Measurements from ENCODE around the gene AASDH. TPM values are rescaled to one million over a fixed set of nuclear protein-coding genes. Genes with fewer than 3 reads are reported as not detected.
A peak's percentile ranks its signal among the peaks of the same experiment; 100 is the strongest.

Gene AASDH
- total RNA-seq, 1 experiment from 2014 or later: 8.5 TPM

DNA sequence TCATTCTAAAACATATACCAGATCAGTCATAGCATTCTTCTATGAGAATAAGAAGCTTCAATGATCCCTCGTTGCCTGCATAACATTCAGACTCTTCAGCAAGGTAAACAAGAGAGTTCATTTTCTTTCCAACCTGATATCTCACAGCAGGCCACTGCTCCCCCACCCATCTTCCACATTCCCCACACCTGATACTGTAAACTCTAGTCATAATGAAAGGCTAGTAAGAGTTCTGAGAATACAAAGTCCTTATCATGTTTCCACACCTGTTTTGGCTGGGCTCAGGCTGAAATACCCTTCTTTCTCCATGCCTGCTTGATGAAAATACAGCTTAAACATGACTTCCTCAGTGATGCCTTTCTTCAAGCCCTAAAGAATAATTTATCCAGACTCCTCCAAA, 2.3 kb upstream of the AASDH start:
- Mint-ChIP-seq H3K4me1 (ENCODE audit: low read depth, unreplicated experiment) (peaks cover 30% of the 10 kb centered on the region), H3K27ac (ENCODE audit: unreplicated experiment) (peak overlapping the region; percentile 64), H3K4me3 (ENCODE audit: low read depth, unreplicated experiment) (no peak overlapping the region), H3K9me3 (ENCODE audit: low read depth, unreplicated experiment) (no peaks in the 10 kb centered on the region), H3K27me3 (ENCODE audit: unreplicated experiment) (no peaks in the 10 kb centered on the region), H3K36me3 (ENCODE audit: insufficient read depth, unreplicated experiment) (peaks cover 27% of the 10 kb centered on the region)
- intact Hi-C loops (cut with micrococcal nuclease; ENCODE audit: unreplicated experiment): no loop called here
- DNase-seq: no peak
- TF ChIP-seq, protein P1, sequence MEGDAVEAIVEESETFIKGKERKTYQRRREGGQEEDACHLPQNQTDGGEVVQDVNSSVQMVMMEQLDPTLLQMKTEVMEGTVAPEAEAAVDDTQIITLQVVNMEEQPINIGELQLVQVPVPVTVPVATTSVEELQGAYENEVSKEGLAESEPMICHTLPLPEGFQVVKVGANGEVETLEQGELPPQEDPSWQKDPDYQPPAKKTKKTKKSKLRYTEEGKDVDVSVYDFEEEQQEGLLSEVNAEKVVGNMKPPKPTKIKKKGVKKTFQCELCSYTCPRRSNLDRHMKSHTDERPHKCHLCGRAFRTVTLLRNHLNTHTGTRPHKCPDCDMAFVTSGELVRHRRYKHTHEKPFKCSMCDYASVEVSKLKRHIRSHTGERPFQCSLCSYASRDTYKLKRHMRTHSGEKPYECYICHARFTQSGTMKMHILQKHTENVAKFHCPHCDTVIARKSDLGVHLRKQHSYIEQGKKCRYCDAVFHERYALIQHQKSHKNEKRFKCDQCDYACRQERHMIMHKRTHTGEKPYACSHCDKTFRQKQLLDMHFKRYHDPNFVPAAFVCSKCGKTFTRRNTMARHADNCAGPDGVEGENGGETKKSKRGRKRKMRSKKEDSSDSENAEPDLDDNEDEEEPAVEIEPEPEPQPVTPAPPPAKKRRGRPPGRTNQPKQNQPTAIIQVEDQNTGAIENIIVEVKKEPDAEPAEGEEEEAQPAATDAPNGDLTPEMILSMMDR (IDR thresholded peaks at IDR 0.05; ENCODE audit: unreplicated experiment): no peak
- no TSS peak for BruUV-seq (replicated peaks)
- CTCF ChIA-PET: no interaction called here

DNA sequence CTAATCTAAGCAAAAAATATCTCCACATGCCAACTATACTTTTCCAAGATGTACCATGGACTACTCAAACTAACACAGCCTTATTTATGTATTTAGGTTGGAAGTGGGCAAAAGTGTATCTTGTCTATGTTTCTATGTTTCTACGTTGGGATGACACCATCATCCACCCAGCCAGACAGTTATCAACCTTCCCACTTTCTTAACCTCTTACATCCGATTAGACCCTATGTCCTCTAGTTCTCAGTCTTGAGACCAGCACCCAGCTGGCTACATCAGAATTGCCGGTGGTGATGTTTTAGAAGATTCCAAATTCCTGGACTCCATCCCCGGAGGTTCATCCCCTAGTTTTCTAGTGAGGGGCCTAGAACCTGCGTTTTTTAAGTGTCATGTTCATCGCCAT, 1.0 kb upstream of the AASDH start:
- Mint-ChIP-seq H3K9me3 (ENCODE audit: low read depth, unreplicated experiment) (no peaks in the 10 kb centered on the region), H3K36me3 (ENCODE audit: insufficient read depth, unreplicated experiment) (peaks cover 23% of the 10 kb centered on the region), H3K4me1 (ENCODE audit: low read depth, unreplicated experiment) (peaks cover 30% of the 10 kb centered on the region), H3K27ac (ENCODE audit: unreplicated experiment) (peak overlapping the region; percentile 96), H3K4me3 (ENCODE audit: low read depth, unreplicated experiment) (peak overlapping the region; percentile 83), H3K27me3 (ENCODE audit: unreplicated experiment) (no peaks in the 10 kb centered on the region)
- CTCF ChIA-PET: no interaction called here
- intact Hi-C loops (cut with micrococcal nuclease; ENCODE audit: unreplicated experiment): no loop called here
- TF ChIP-seq, protein P1 (IDR thresholded peaks at IDR 0.05; ENCODE audit: unreplicated experiment): no peak
- DNase-seq: no peak
- BruUV-seq (replicated peaks): no TSS peak

DNA sequence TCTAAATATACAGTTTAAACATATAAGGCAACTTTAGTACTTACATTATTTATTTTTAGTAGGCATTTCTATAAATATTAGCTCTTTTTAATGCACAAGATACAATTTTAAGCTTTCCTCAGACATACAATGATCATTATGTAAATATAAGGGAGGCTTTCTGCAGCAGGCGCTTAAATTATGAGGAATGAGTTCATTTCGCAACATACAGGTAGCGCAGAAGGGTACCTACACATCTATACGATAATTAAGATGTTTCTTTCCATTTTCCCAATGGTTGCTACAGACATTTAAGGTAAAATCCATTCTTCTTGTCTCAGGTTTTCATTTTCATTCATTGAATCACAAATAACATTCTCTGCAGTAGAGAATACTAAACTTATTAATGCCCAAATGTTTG, 1.2 kb downstream of the AASDH start:
- no TSS peak for BruUV-seq (replicated peaks)
- CTCF ChIA-PET: no interaction called here
- Mint-ChIP-seq H3K4me3 (ENCODE audit: low read depth, unreplicated experiment) (peak overlapping the region; percentile 83), H3K9me3 (ENCODE audit: low read depth, unreplicated experiment) (no peaks in the 10 kb centered on the region), H3K4me1 (ENCODE audit: low read depth, unreplicated experiment) (peaks cover 30% of the 10 kb centered on the region), H3K36me3 (ENCODE audit: insufficient read depth, unreplicated experiment) (peaks cover 23% of the 10 kb centered on the region), H3K27me3 (ENCODE audit: unreplicated experiment) (no peaks in the 10 kb centered on the region), H3K27ac (ENCODE audit: unreplicated experiment) (no peak overlapping the region)
- DNase-seq: no peak
- intact Hi-C loops (cut with micrococcal nuclease; ENCODE audit: unreplicated experiment): no loop called here
- TF ChIP-seq, protein P1 (IDR thresholded peaks at IDR 0.05; ENCODE audit: unreplicated experiment): no peak

DNA sequence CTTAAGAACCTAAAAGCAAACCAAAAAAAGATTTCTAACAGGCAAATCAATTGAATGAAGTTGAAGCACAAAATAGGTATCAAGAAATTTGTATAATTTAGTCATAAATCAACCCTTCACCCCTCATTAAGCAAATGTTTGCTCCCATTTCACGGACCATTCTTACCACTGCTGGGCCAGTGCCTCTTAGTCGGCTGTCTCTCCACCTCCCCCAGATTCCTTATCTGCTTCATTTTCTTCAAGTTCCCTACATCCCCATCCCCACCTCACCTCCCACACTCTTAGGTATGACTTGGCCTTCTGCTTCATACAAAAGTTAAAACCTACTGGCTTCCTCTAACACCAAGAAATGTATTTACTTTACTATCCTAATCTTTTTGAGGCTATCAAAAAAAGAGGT, 11.8 kb downstream of the AASDH start:
- intact Hi-C loops (cut with micrococcal nuclease; ENCODE audit: unreplicated experiment): no loop called here
- CTCF ChIA-PET: no interaction called here
- Mint-ChIP-seq H3K4me3 (ENCODE audit: low read depth, unreplicated experiment) (no peak overlapping the region), H3K4me1 (ENCODE audit: low read depth, unreplicated experiment) (no peaks in the 10 kb centered on the region), H3K27ac (ENCODE audit: unreplicated experiment) (no peak overlapping the region), H3K36me3 (ENCODE audit: insufficient read depth, unreplicated experiment) (peaks cover 4% of the 10 kb centered on the region), H3K27me3 (ENCODE audit: unreplicated experiment) (no peaks in the 10 kb centered on the region), H3K9me3 (ENCODE audit: low read depth, unreplicated experiment) (no peaks in the 10 kb centered on the region)
- DNase-seq: no peak
- TF ChIP-seq, protein P1 (IDR thresholded peaks at IDR 0.05; ENCODE audit: unreplicated experiment): no peak
- BruUV-seq (replicated peaks): no TSS peak

All from Calu3 (cell line).